PC-9 (cell line): Measurements from ENCODE around the gene ALKBH5.

Experiments used
- EZH2 ChIP-seq: fragments of 200-600 bp; sonication (generic); IDR thresholded peaks from 2 replicates; pipeline ENCODE4 v1.8.0; 2017; ENCODE audit warnings: antibody characterized with exemption, low read depth
- TF ChIP-seq, protein P1 (sequence below): fragments of 200-600 bp; sonication (generic); conservative IDR thresholded peaks from 2 replicates; pipeline ENCODE4 v1.6.1; 2017; ENCODE audit warnings: mixed run types, antibody characterized with exemption, mild to moderate bottlenecking, moderate library complexity

DNA sequence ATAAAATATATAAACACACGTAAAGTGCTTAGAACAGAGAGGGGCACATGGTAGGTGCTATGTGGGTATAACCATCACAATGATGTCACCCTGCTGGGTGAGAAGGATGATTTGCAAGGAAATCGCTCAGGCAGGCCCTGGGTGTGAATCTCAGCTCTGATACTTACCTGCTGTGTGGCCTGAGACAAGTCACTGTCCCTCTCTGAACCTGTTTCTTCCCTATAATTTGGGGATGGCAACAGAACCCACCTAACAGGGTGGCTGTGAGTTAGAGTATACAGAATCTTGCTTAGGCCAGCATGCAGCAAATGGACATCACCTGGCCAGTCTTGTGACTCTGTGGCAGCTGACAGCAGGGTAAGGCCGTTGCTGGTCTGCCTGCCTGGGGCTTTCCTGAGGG is 36.6 kb upstream of the ALKBH5 start:
- TF ChIP-seq, protein P1, sequence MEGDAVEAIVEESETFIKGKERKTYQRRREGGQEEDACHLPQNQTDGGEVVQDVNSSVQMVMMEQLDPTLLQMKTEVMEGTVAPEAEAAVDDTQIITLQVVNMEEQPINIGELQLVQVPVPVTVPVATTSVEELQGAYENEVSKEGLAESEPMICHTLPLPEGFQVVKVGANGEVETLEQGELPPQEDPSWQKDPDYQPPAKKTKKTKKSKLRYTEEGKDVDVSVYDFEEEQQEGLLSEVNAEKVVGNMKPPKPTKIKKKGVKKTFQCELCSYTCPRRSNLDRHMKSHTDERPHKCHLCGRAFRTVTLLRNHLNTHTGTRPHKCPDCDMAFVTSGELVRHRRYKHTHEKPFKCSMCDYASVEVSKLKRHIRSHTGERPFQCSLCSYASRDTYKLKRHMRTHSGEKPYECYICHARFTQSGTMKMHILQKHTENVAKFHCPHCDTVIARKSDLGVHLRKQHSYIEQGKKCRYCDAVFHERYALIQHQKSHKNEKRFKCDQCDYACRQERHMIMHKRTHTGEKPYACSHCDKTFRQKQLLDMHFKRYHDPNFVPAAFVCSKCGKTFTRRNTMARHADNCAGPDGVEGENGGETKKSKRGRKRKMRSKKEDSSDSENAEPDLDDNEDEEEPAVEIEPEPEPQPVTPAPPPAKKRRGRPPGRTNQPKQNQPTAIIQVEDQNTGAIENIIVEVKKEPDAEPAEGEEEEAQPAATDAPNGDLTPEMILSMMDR = no peak
- no peak for TF ChIP-seq EZH2
